ENCODE results near the gene HSF5. TPM values are rescaled to one million over a fixed set of nuclear protein-coding genes. Genes with fewer than 3 reads are reported as not detected.

The HSF5 gene
- total and polyA plus RNA-seq, 2 donors (not counting 1 experiment from before 2014, with no cell fraction given) = 2.2 to 5.1 TPM

DNA sequence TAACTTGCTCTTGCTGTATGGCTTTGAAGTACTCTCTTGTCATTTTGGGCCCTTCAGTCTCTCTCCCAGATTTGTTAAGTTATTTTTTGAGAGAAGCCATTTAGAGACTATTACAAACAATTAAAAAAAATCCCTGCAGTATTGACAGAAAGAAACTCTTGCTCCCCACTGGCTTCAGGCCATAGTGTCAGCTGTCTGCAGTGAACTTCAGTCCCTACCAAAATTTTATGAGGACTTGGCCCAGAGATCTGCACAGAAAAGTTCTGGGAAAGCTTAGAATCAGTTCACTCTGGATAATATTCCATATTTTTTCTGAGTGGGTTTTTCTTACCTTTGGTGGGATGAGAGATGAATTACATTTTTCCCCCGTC, 105.4 kb downstream of the HSF5 start:
- H3K4me2 ChIP-seq (replicated peaks; ENCODE audit: low read depth, low read length, poor library complexity, severe bottlenecking) = peak overlapping the region; percentile 63
- no peaks in the 10 kb centered on the region for H3K27me3 ChIP-seq (replicated peaks in 1 of 4; ENCODE audit: control extremely low read depth in 1 of 4, control insufficient read depth in 3 of 4, insufficient read depth in 4 of 4, low read length in 3 of 4)
- H3K36me3 ChIP-seq (replicated peaks in 1 of 2; ENCODE audit: control extremely low read depth in 1 of 2, control insufficient read depth in 1 of 2, extremely low read depth in 1 of 2, insufficient read depth in 2 of 2, low read length in 1 of 2) = no peaks in the 10 kb centered on the region
- H3K27ac ChIP-seq (ENCODE audit: low read length in 2 of 2) = peak overlapping the region in 1 of 2 donors; percentile 57
- H3K4me1 ChIP-seq (ENCODE audit: control insufficient read depth in 2 of 2, insufficient read depth in 2 of 2, low read length in 2 of 2) = peaks cover 15 to 16% of the 10 kb centered on the region in 2 donors
- ChIA-PET CTCF (interaction anchor here (1.6 to 3.5 kb wide), 2 partner anchors 64 to 66 kb away, joined by 4 to 12 read pairs; no protein-coding TSS in a partner anchor), POLR2A (no interaction called here)
- peaks cover 28% of the 10 kb centered on the region for H3K4me1 Mint-ChIP-seq
- peak overlapping the region; percentile 68 for H2AFZ ChIP-seq (ENCODE audit: insufficient read depth, low read depth, low read length, poor library complexity, severe bottlenecking)
- no peaks in the 10 kb centered on the region for H3K27me3 Mint-ChIP-seq
- no peaks in the 10 kb centered on the region for H3K9me3 ChIP-seq (ENCODE audit: control extremely low read depth in 1 of 3, control insufficient read depth in 2 of 3, insufficient read depth in 1 of 3, low read length in 2 of 3)
- intact Hi-C loops (cut with micrococcal nuclease) = no loop called here
- no peak overlapping the region for H3K9ac ChIP-seq (ENCODE audit: low read length)
- DNase-seq = no peak
- no peaks in the 10 kb centered on the region for H4K20me1 ChIP-seq (ENCODE audit: control insufficient read depth, insufficient read depth, low read length, poor library complexity, severe bottlenecking)
- H3K4me3 Mint-ChIP-seq = peak overlapping the region; percentile 72
- no peak for ATAC-seq (ENCODE audit: low read depth)
- no CpG with 5 or more reads among the region's 1 CpG for WGBS (ENCODE audit: insufficient coverage)
- H3K79me2 ChIP-seq (ENCODE audit: control insufficient read depth, insufficient read depth, low read length) = no peaks in the 10 kb centered on the region
- H3K27ac Mint-ChIP-seq = peak overlapping the region; percentile 79
- H3K9me3 Mint-ChIP-seq (ENCODE audit: insufficient read depth) = no peaks in the 10 kb centered on the region
- TF ChIP-seq, protein P1, sequence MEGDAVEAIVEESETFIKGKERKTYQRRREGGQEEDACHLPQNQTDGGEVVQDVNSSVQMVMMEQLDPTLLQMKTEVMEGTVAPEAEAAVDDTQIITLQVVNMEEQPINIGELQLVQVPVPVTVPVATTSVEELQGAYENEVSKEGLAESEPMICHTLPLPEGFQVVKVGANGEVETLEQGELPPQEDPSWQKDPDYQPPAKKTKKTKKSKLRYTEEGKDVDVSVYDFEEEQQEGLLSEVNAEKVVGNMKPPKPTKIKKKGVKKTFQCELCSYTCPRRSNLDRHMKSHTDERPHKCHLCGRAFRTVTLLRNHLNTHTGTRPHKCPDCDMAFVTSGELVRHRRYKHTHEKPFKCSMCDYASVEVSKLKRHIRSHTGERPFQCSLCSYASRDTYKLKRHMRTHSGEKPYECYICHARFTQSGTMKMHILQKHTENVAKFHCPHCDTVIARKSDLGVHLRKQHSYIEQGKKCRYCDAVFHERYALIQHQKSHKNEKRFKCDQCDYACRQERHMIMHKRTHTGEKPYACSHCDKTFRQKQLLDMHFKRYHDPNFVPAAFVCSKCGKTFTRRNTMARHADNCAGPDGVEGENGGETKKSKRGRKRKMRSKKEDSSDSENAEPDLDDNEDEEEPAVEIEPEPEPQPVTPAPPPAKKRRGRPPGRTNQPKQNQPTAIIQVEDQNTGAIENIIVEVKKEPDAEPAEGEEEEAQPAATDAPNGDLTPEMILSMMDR (IDR thresholded peaks at IDR 0.05) = no peak
- no peak for TF ChIP-seq EZH2 (IDR thresholded peaks at IDR 0.05; ENCODE audit: borderline replicate concordance, insufficient read depth, low read depth, low read length, poor library complexity, severe bottlenecking)
- H3K4me3 ChIP-seq (ENCODE audit: control extremely low read depth in 1 of 5, extremely low read depth in 1 of 5, insufficient read depth in 1 of 5, low read depth in 2 of 5, low read length in 4 of 5) = no peak overlapping the region

DNA sequence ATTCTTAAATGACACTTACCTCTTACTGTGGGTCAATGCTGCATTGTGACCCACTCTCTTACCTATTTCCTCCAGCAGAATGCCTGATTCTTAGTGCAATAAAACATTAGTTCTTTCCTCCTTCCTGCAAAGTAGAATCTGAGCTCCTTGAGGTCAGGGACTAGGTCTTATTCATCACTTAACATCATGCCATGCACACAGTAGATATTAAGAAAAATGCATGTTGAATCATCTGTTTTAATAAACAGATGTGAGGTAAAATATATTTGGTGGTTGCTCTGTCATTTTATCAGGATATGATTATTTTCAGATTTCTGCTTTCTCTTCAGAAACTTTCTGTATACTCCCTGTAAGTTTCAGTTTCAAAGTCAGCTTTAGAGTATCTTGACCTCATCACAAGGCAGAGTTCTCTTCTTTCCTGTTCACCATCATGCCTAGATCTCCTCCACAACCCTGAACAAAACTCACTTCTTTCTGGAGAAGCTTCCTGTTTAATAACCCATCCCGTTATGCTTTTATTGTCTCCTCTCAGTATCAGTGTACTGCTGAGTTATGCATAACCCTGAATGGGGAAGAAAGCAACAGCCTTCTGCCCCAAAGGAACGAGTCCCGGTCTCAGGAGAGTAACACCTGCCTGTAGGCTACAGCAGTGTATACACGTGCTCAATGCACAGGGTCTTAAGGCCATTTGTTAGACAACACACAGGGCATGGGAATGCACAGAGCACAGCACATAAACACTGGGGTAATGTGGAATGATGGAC, 105.9 kb downstream of the HSF5 start:
- Histone ChIP-seq H2AFZ (ENCODE audit: insufficient read depth, low read depth, low read length, poor library complexity, severe bottlenecking) (peak overlapping the region; percentile 68), H3K4me3 (ENCODE audit: control extremely low read depth in 1 of 5, extremely low read depth in 1 of 5, insufficient read depth in 1 of 5, low read depth in 2 of 5, low read length in 4 of 5) (peak overlapping the region in 2 of 5 experiments; percentile 13 to 45), H3K4me1 (ENCODE audit: control insufficient read depth in 2 of 2, insufficient read depth in 2 of 2, low read length in 2 of 2) (peaks cover 15 to 16% of the 10 kb centered on the region in 2 donors), H4K20me1 (ENCODE audit: control insufficient read depth, insufficient read depth, low read length, poor library complexity, severe bottlenecking) (no peaks in the 10 kb centered on the region), H3K27me3 (replicated peaks in 1 of 4; ENCODE audit: control extremely low read depth in 1 of 4, control insufficient read depth in 3 of 4, insufficient read depth in 4 of 4, low read length in 3 of 4) (no peaks in the 10 kb centered on the region), H3K36me3 (replicated peaks in 1 of 2; ENCODE audit: control extremely low read depth in 1 of 2, control insufficient read depth in 1 of 2, extremely low read depth in 1 of 2, insufficient read depth in 2 of 2, low read length in 1 of 2) (no peaks in the 10 kb centered on the region), H3K9me3 (ENCODE audit: control extremely low read depth in 1 of 3, control insufficient read depth in 2 of 3, insufficient read depth in 1 of 3, low read length in 2 of 3) (no peaks in the 10 kb centered on the region), H3K4me2 (replicated peaks; ENCODE audit: low read depth, low read length, poor library complexity, severe bottlenecking) (peak overlapping the region; percentile 63), H3K9ac (ENCODE audit: low read length) (peak overlapping the region; percentile 24), H3K27ac (ENCODE audit: low read length in 2 of 2) (peak overlapping the region; percentile 17 to 57), H3K79me2 (ENCODE audit: control insufficient read depth, insufficient read depth, low read length) (no peaks in the 10 kb centered on the region)
- peaks cover 28% of the 10 kb centered on the region for H3K4me1 Mint-ChIP-seq
- intact Hi-C loops (cut with micrococcal nuclease) = no loop called here
- DNase-seq = peak; percentile 47
- CTCF ChIA-PET = interaction anchor here (1.6 to 3.5 kb wide), 2 partner anchors 63 to 65 kb away, joined by 4 to 12 read pairs; no protein-coding TSS in a partner anchor
- no peaks in the 10 kb centered on the region for H3K9me3 Mint-ChIP-seq (ENCODE audit: insufficient read depth)
- H3K27me3 Mint-ChIP-seq = no peaks in the 10 kb centered on the region
- peak overlapping the region; percentile 72 for H3K4me3 Mint-ChIP-seq
- ATAC-seq (ENCODE audit: low read depth) = peak; percentile 53
- peak overlapping the region; percentile 79 for H3K27ac Mint-ChIP-seq
- POLR2A ChIA-PET = no interaction called here
- no peak for TF ChIP-seq EZH2 (IDR thresholded peaks at IDR 0.05; ENCODE audit: borderline replicate concordance, insufficient read depth, low read depth, low read length, poor library complexity, severe bottlenecking)
- TF ChIP-seq, protein P1 (IDR thresholded peaks at IDR 0.05) = no peak
- WGBS (ENCODE audit: insufficient coverage) = 12% methylated on average over 3 of the region's 4 CpGs
